Measurements from ENCODE around the gene TPD52L1.

DNA sequence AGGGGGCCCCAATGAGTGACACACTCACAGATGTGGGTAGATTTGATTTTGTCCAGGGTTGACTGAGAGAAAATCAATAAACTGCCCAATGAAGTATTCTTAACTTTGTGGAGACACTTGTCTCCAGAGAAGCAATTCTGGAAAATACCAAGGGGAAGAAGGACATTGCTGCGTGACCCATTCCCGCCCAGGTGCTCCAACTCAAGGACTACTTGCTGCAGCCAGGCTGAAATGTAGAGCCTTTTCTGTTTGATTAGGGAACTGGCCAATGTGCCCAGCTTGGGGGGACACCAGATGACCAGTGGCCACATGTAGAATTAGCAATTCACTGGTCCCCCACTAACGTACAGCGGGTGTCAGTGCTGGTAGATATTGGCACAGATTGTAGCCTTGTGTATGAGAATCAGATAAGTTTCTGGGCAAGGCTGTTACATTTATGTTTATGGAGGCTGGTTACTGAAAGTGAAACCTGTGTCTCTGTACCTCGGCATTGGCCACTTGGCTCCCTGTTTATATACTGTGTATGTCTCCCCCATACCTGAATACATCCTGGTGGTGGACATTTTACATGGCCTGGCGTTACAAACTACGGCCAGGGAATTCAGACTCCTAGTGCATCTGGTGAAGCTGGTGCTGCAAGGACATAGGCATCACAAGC, 115.9 kb downstream of the TPD52L1 start:
- TF ChIP-seq, protein P1, sequence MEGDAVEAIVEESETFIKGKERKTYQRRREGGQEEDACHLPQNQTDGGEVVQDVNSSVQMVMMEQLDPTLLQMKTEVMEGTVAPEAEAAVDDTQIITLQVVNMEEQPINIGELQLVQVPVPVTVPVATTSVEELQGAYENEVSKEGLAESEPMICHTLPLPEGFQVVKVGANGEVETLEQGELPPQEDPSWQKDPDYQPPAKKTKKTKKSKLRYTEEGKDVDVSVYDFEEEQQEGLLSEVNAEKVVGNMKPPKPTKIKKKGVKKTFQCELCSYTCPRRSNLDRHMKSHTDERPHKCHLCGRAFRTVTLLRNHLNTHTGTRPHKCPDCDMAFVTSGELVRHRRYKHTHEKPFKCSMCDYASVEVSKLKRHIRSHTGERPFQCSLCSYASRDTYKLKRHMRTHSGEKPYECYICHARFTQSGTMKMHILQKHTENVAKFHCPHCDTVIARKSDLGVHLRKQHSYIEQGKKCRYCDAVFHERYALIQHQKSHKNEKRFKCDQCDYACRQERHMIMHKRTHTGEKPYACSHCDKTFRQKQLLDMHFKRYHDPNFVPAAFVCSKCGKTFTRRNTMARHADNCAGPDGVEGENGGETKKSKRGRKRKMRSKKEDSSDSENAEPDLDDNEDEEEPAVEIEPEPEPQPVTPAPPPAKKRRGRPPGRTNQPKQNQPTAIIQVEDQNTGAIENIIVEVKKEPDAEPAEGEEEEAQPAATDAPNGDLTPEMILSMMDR (IDR thresholded peaks at IDR 0.05; ENCODE audit: low read depth, low read length, poor library complexity, severe bottlenecking) = no peak
- no peak for TF ChIP-seq EZH2phosphoT487 (IDR thresholded peaks at IDR 0.05; ENCODE audit: borderline replicate concordance, low read length)
